GM10266 (cell line): Measurements from ENCODE around the gene WDR17.

Experiments used
- DNase-seq: peaks from one replicate; pipeline ENCODE4 v3.0.0; 2012; ENCODE audit errors: extremely low spot score
- CTCF ChIP-seq: IDR thresholded peaks from 2 replicates; pipeline ENCODE4 v1.5.1; 2012; ENCODE audit warnings: mild to moderate bottlenecking, low read depth; ENCODE audit not compliant: control insufficient read depth, insufficient read depth; ENCODE audit errors: missing control alignments

The WDR17 gene

GRCh38 chr4:176134670-176135069 is 69.0 kb downstream of the WDR17 start:
- no peak for TF ChIP-seq CTCF

GRCh38 chr4:176137631-176138030 is 72.0 kb downstream of the WDR17 start:
- TF ChIP-seq CTCF, result no peak
- DNase-seq, result no peak

More at GRCh38 chr4:176134670-176135069, 69.0 kb downstream of the WDR17 start:
- no peak for DNase-seq

GRCh38 chr4:176139518-176139917 is 73.9 kb downstream of the WDR17 start:
- TF ChIP-seq CTCF, result no peak

GRCh38 chr4:176142253-176142652 is 76.6 kb downstream of the WDR17 start:
- no peak for DNase-seq
- no peak for TF ChIP-seq CTCF

More at GRCh38 chr4:176139518-176139917, 73.9 kb downstream of the WDR17 start:
- no peak for DNase-seq

GRCh38 chr4:176149680-176150355 is 84.2 kb downstream of the WDR17 start:
- DNase-seq, result no peak
- no peak for TF ChIP-seq CTCF

DNA sequence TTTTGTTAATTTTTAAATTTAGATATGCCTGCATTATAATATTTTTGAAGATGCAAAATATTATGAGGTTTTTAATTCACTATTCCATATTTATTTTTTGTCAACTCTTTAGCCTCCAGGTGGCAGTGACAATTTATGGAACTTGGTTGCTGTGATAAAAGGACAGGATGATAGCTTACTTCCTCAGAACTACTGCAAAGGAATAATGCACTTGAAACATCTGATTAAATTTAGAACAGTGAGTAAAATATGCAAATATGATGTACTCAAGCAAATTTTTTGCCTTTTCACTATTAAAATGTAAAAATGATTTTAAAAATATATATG is 84.7 kb downstream of the WDR17 start:
- DNase-seq, result peak; percentile 4
- peak; percentile 8 for TF ChIP-seq CTCF

DNA sequence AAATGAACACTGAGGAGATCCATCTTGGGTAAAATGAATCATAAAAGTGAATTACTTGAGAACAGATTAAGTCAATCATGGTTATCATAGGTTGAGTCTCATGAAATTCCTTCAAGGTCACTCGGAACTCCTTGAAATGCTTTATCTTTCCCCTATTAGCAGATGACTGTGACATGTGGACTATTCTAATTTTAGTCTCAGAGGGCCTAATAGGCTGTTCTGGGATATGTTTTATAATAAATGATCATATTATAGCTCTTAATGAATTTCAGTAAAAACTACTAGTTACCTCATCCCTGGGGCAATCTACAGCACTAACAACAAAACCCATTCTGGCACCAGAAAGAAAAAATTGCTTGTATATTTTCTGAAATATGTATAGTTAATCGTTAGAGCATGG is 85.1 kb downstream of the WDR17 start:
- no peak for DNase-seq
- no peak for TF ChIP-seq CTCF
